K562 (cell line): ENCODE measurements around the gene KMT2C. TPM values are rescaled to one million over a fixed set of nuclear protein-coding genes. Genes with fewer than 3 reads are reported as not detected.

Source experiments
- BRD9 ChIP-seq: fragments of 450-650 bp; IDR thresholded peaks from 2 replicates; pipeline ENCODE4 v1.6.1; 2018; ENCODE audit warnings: low read depth; ENCODE audit not compliant: partially characterized antibody
- CTCFL ChIP-seq: IDR thresholded peaks from 2 replicates; pipeline ENCODE4 v1.6.1; 2011; ENCODE audit warnings: borderline replicate concordance, low read depth, mild to moderate bottlenecking, moderate library complexity, low read length; ENCODE audit not compliant: insufficient read depth, poor library complexity, severe bottlenecking
- DACH1 ChIP-seq: fragments of 450-650 bp; IDR thresholded peaks from 2 replicates; pipeline ENCODE4 v1.6.1; 2018; ENCODE audit not compliant: partially characterized antibody
- E2F4 ChIP-seq: sonication (generic); formaldehyde crosslinking; IDR thresholded peaks from 2 replicates; pipeline ENCODE4 v1.8.0; 2022; ENCODE audit warnings: mild to moderate bottlenecking, low read depth, missing genetic modification reagents
- MGA ChIP-seq: fragments of 450-650 bp; IDR thresholded peaks from 2 replicates; pipeline ENCODE4 v1.6.1; 2016; ENCODE audit warnings: mild to moderate bottlenecking, moderate library complexity
- POLR3G ChIP-seq: IDR thresholded peaks from 2 replicates; pipeline ENCODE4 v1.6.1; 2011; ENCODE audit not compliant: insufficient read length, insufficient replicate concordance; ENCODE audit errors: extremely low read depth
- RBM17 ChIP-seq: fragments of 200-400 bp; formaldehyde crosslinking; IDR thresholded peaks from 2 replicates; pipeline ENCODE4 v1.6.1; 2017; ENCODE audit warnings: low read depth, mild to moderate bottlenecking, low read length, borderline replicate concordance
- RUNX1 ChIP-seq: sonication (generic); IDR thresholded peaks from 2 replicates; pipeline ENCODE4 v1.6.1; 2016; ENCODE audit warnings: antibody characterized with exemption, low read depth
- TCF7L2 ChIP-seq: fragments of 150-350 bp; IDR thresholded peaks from 2 replicates; pipeline ENCODE4 v1.6.1; 2016; ENCODE audit warnings: low read depth, mild to moderate bottlenecking, low read length, moderate library complexity
- ZNF398 ChIP-seq: fragments of 250-450 bp; sonication (Bioruptor Pico); IDR thresholded peaks from 2 replicates; pipeline ENCODE4 v1.8.0; 2021; ENCODE audit warnings: moderate library complexity, mild to moderate bottlenecking, inconsistent platforms
- polyA plus RNA-seq, 8 experiments: library from polyadenylated mRNA; depleted of rRNA in 4 of 8; stranded (reverse) in 5 of 8; unstranded in 3 of 8; fragments of >200 nt; fragmentation: Nextera tagmentation in 2 of 8; fragmentation: Illumina TruSeq in 1 of 8; extraction: Ambion mirVana in 2 of 8; extraction: Trizol in 1 of 8; gene quantifications; 2 replicates each; pipeline versions ENCODE4 v1.2.1 to v1.2.3, GENCODE V29; 2011 to 2014; ENCODE audit warnings: inconsistent platforms in 1 of 8, missing spikeins in 1 of 8
- total RNA-seq, 7 experiments: library from RNA; depleted of rRNA in 6 of 7; stranded (reverse); fragments of >200 nt in 6 of 7; fragmentation: Illumina TruSeq in 2 of 7; extraction: Trizol in 2 of 7; gene quantifications; 2 replicates each; pipeline versions ENCODE4 v1.2.1 to v1.2.3, GENCODE V29; 2011 to 2021; ENCODE audit warnings: low replicate concordance in 1 of 7

The KMT2C gene
- total and polyA plus RNA-seq, 9 of the 15 experiments (the other 6 are each of a cell fraction or from before 2014, with no cell fraction given): 4.9 to 67.8 (median 27.1) TPM

- TF ChIP-seq POLR3G: no peak
- no peak for TF ChIP-seq RUNX1
- no peak for TF ChIP-seq CTCFL
- no peak for TF ChIP-seq BRD9
- no peak for TF ChIP-seq E2F4
- TF ChIP-seq DACH1: no peak
- TF ChIP-seq ZNF398 (CRISPR knock-in tag): no peak
- TF ChIP-seq MGA: peak; percentile 13; the same call in 1 of the 2 replicates
- no peak for TF ChIP-seq RBM17
- TF ChIP-seq TCF7L2: no peak
These were observed 24.0 kb upstream of the KMT2C start (continued) for GRCh38 chr7:152459724-152460251.
